Fibroblast of pulmonary artery (primary cell): ENCODE data around the gene PRH2.
A peak's percentile ranks its signal among the peaks of the same experiment; 100 is the strongest.

ENCODE experiments used
- DNase-seq: peaks from one replicate; pipeline ENCODE4 v3.0.0-alpha.2; 2010; ENCODE audit warnings: low read depth
- H3K4me3 ChIP-seq: replicated peaks from 2 replicates; pipeline ENCODE4 v1.5.1; 2011; ENCODE audit warnings: low read depth, mild to moderate bottlenecking, control low read depth, low read length, moderate library complexity
- TF ChIP-seq, protein P1 (sequence below): IDR thresholded peaks from 2 replicates; pipeline ENCODE4 v1.5.1; 2011; ENCODE audit warnings: mild to moderate bottlenecking, control low read depth, low read length, inconsistent platforms; ENCODE audit errors: missing control alignments

The PRH2 gene

DNA sequence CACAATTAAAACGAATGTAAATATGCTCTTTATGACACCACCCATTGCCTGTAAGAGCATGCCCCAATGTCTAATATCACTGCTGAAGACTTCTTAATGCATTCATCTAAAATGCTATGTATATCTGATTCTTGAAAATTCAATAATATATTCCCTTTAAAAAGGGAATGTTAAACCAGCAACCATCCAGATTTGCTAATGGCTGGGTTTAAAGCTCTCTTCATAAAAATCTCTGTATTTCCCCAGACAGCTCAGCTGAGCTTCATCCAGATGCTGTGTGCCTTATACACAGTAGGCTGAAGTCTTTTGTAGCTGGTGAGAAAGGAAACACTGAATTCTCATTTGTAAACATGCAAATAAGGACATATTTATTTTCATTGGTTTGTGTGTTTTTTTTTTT lies 10.1 kb downstream of the PRH2 start, which contains the start of gene TAS2R14:
Gene TAS2R14, minus strand, starts transcription at position 101 of the 400 bp plus-strand sequence. Its CDS starts 56 bp downstream, at position 45.
- DNase-seq, result no peak
- TF ChIP-seq, protein P1, sequence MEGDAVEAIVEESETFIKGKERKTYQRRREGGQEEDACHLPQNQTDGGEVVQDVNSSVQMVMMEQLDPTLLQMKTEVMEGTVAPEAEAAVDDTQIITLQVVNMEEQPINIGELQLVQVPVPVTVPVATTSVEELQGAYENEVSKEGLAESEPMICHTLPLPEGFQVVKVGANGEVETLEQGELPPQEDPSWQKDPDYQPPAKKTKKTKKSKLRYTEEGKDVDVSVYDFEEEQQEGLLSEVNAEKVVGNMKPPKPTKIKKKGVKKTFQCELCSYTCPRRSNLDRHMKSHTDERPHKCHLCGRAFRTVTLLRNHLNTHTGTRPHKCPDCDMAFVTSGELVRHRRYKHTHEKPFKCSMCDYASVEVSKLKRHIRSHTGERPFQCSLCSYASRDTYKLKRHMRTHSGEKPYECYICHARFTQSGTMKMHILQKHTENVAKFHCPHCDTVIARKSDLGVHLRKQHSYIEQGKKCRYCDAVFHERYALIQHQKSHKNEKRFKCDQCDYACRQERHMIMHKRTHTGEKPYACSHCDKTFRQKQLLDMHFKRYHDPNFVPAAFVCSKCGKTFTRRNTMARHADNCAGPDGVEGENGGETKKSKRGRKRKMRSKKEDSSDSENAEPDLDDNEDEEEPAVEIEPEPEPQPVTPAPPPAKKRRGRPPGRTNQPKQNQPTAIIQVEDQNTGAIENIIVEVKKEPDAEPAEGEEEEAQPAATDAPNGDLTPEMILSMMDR, result no peak
- no peak within 1 kb of the TSS for H3K4me3 ChIP-seq

- peak; percentile 88 for DNase-seq
- no peak overlapping the region for H3K4me3 ChIP-seq
- TF ChIP-seq, protein P1, result no peak
Measured at GRCh38 chr12:10940389-10940788, 11.4 kb downstream of the PRH2 start.

DNA sequence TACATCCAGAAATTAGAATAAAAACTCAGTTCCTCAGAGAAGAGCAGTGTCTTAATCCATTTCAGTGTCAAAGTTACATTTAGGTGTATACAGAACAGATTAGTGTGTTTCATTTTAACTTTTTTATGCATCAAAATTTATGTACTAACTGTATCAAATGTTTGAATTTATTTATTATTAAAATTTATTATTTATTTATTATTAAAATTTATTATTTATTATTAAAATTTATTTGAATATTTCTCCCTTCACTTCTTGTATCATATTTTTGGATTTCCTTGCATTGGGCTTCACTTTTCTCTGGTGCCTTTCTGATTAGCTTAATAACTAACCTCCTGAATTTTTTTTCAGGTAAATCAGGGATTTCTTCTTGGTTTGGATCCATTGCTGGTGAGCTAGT lies 12.3 kb downstream of the PRH2 start:
- TF ChIP-seq, protein P1, result no peak
- DNase-seq, result no peak
- H3K4me3 ChIP-seq, result no peak overlapping the region

GRCh38 chr12:10941916-10942607 lies 13.0 kb downstream of the PRH2 start:
- no peak for DNase-seq
- TF ChIP-seq, protein P1, result no peak
- no peak overlapping the region for H3K4me3 ChIP-seq

DNA sequence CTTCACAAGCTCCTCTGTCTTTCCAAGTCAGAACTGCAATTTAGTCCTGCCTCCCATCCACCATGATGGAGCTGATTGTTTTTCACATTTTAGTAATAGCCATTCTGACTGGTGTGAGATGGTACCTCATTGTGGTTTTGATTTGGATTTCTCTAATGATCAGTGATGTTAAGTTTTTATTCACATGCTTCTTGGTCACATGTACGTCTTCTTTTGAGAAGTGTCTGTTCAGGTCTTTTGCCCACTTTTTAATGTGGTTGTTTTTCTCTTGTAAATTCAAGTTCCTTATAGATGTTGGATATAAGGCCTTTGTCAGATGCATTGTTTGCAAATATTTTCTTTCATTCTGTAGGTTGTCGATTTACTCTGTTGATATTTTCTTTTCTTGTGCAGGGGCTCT lies 14.1 kb downstream of the PRH2 start:
- no peak overlapping the region for H3K4me3 ChIP-seq
- DNase-seq, result no peak
- TF ChIP-seq, protein P1, result no peak

DNA sequence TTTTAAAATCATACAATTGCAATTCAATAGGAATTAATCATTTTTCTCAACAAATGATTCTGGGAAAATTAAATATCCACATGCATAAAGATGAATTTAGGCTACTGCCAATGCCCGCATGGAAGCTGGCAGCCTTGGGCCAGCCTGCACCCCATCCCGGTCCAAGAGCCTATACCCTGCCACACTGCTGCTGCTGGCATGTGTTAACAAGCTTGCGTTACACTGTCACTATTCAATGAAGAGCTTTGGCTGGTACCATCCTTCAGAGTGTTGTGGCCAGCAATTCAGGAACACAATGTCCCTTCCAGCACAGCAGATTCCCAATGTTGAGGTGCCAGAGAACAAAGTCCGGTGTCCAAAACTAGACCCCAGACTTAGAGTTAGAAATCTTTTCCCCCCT lies 23.6 kb downstream of the PRH2 start:
- H3K4me3 ChIP-seq, result no peak overlapping the region
- TF ChIP-seq, protein P1, result no peak
- DNase-seq, result no peak

DNA sequence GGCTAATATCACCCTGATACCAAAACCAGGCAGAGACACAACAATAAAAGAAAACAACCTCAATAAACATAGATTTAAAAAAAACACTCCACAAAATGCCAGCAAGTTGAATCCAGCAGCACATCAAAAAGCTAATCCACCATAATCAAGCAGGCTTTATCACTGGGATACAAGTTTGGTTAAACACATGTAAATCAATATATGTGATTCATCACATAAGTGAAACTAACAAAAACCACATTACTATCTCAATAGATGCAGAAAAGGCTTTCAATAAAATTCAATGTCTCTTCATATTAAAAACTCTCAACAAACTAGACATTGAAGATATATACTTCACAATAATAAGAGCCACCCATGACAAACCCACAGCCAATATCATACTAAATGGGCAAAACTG lies 27.0 kb downstream of the PRH2 start:
- TF ChIP-seq, protein P1, result no peak
- no peak overlapping the region for H3K4me3 ChIP-seq
- no peak for DNase-seq
